KOPT-K1 (cell line): ENCODE measurements around the gene MYO1H.
"Not testable (repeated sequence)": the region's sequence is repeated elsewhere in the genome, so short reads cannot be mapped to it uniquely, and the experiment has no call there.

Experiments used
- H3K27ac ChIP-seq: fragments of 200-600 bp; sonication (generic); 2 replicates; pipeline ENCODE4 v1.5.1; 2016; ENCODE audit warnings: antibody characterized with exemption, mild to moderate bottlenecking, low read depth, low read length; ENCODE audit not compliant: poor library complexity, severe bottlenecking
- H3K36me3 ChIP-seq: fragments of 200-600 bp; sonication (generic); 2 replicates; pipeline ENCODE4 v1.5.1; 2017; ENCODE audit warnings: antibody characterized with exemption, mild to moderate bottlenecking, low read length, moderate library complexity; ENCODE audit not compliant: insufficient read depth
- H3K9me3 ChIP-seq: fragments of 200-600 bp; sonication (generic); 2 replicates; pipeline ENCODE4 v1.5.1; 2017; ENCODE audit warnings: antibody characterized with exemption, low read length, mild to moderate bottlenecking; ENCODE audit not compliant: insufficient read depth, poor library complexity, severe bottlenecking

MYO1H gene

GRCh38 chr12:109423392-109423791 lies 75.7 kb downstream of the MYO1H start:
- Histone ChIP-seq H3K27ac (no peak overlapping the region), H3K36me3 (no peaks in the 10 kb centered on the region)

GRCh38 chr12:109428037-109428629 lies 80.4 kb downstream of the MYO1H start:
- H3K36me3 ChIP-seq = no peaks in the 10 kb centered on the region
- H3K9me3 ChIP-seq = no peaks in the 10 kb centered on the region
- no peak overlapping the region for H3K27ac ChIP-seq

More at GRCh38 chr12:109423392-109423791, 75.7 kb downstream of the MYO1H start:
- no peaks in the 10 kb centered on the region for H3K9me3 ChIP-seq

- not testable (repeated sequence) for H3K9me3 ChIP-seq, H3K27ac ChIP-seq, H3K36me3 ChIP-seq
Observed at GRCh38 chr12:109428804-109429203, 81.1 kb downstream of the MYO1H start.

- Histone ChIP-seq H3K36me3 (no peaks in the 10 kb centered on the region), H3K27ac (no peak overlapping the region), H3K9me3 (no peaks in the 10 kb centered on the region)
Observed at GRCh38 chr12:109430244-109430643, 82.5 kb downstream of the MYO1H start.

- no peaks in the 10 kb centered on the region for H3K9me3 ChIP-seq
- no peak overlapping the region for H3K27ac ChIP-seq
- no peaks in the 10 kb centered on the region for H3K36me3 ChIP-seq
Observed at GRCh38 chr12:109432431-109432830, 84.7 kb downstream of the MYO1H start.

GRCh38 chr12:109432842-109433304 lies 85.2 kb downstream of the MYO1H start:
- Histone ChIP-seq H3K36me3 (no peaks in the 10 kb centered on the region), H3K9me3 (no peaks in the 10 kb centered on the region), H3K27ac (no peak overlapping the region)

GRCh38 chr12:109433618-109434017 lies 85.9 kb downstream of the MYO1H start:
- Histone ChIP-seq H3K9me3 (no peaks in the 10 kb centered on the region), H3K27ac (no peak overlapping the region), H3K36me3 (no peaks in the 10 kb centered on the region)

GRCh38 chr12:109434582-109434981 lies 86.9 kb downstream of the MYO1H start:
- H3K36me3 ChIP-seq = no peaks in the 10 kb centered on the region
- no peak overlapping the region for H3K27ac ChIP-seq

GRCh38 chr12:109435428-109436187 lies 87.9 kb downstream of the MYO1H start:
- H3K36me3 ChIP-seq = no peaks in the 10 kb centered on the region
- H3K9me3 ChIP-seq = no peaks in the 10 kb centered on the region
- no peak overlapping the region for H3K27ac ChIP-seq

More at GRCh38 chr12:109434582-109434981, 86.9 kb downstream of the MYO1H start:
- no peaks in the 10 kb centered on the region for H3K9me3 ChIP-seq

GRCh38 chr12:109436188-109436560 lies 88.5 kb downstream of the MYO1H start:
- Histone ChIP-seq H3K36me3 (no peaks in the 10 kb centered on the region), H3K27ac (no peak overlapping the region), H3K9me3 (no peaks in the 10 kb centered on the region)

GRCh38 chr12:109439181-109439580 lies 91.5 kb downstream of the MYO1H start:
- Histone ChIP-seq H3K27ac (no peak overlapping the region), H3K9me3 (no peaks in the 10 kb centered on the region), H3K36me3 (0 out of 2 replicates have a peak, but pooled peaks cover under 1% of the 10 kb centered on the region)

- H3K36me3 ChIP-seq, H3K27ac ChIP-seq, H3K9me3 ChIP-seq: not testable (repeated sequence)
Observed at GRCh38 chr12:109439951-109440350, 92.3 kb downstream of the MYO1H start.

GRCh38 chr12:109440851-109441490 lies 93.3 kb downstream of the MYO1H start:
- Histone ChIP-seq H3K27ac (no peak overlapping the region), H3K9me3 (no peaks in the 10 kb centered on the region)

GRCh38 chr12:109443794-109444193 lies 96.1 kb downstream of the MYO1H start:
- no peaks in the 10 kb centered on the region for H3K9me3 ChIP-seq
- peaks cover 35% of the 10 kb centered on the region for H3K36me3 ChIP-seq
- H3K27ac ChIP-seq = no peak overlapping the region

More at GRCh38 chr12:109440851-109441490, 93.3 kb downstream of the MYO1H start:
- peaks cover 13% of the 10 kb centered on the region; the same call in 1 of the 2 replicates for H3K36me3 ChIP-seq

GRCh38 chr12:109444259-109444658 lies 96.6 kb downstream of the MYO1H start:
- Histone ChIP-seq H3K36me3 (peaks cover 39% of the 10 kb centered on the region), H3K27ac (no peak overlapping the region), H3K9me3 (no peaks in the 10 kb centered on the region)
